ENCODE results near the gene SH3RF1. TPM values are rescaled to one million over a fixed set of nuclear protein-coding genes. Genes with fewer than 3 reads are reported as not detected.

The SH3RF1 gene
- total RNA-seq, 1 experiment from 2014 or later = 59.5 TPM

- no peaks in the 10 kb centered on the region for H3K27me3 ChIP-seq (ENCODE audit: insufficient read depth, low read length)
- ChIA-PET RAD21 (ENCODE audit: low non-redundant PET in 1 of 2, low total read pairs in 2 of 2, uncharacterized antibody in 2 of 2, unreplicated experiment in 2 of 2) (no interaction called here), CTCF (no interaction called here), POLR2A (no interaction called here)
- no peak for TF ChIP-seq ELF1 (IDR thresholded peaks at IDR 0.05; ENCODE audit: borderline replicate concordance, low read depth)
- no peak for TF ChIP-seq YY1 (IDR thresholded peaks at IDR 0.05; ENCODE audit: extremely low read depth, insufficient replicate concordance, low read depth, low read length)
- no peak for TF ChIP-seq CBX3 (IDR thresholded peaks at IDR 0.05; ENCODE audit: low read depth)
- TF ChIP-seq ZNF274 (IDR thresholded peaks at IDR 0.05; ENCODE audit: low read depth, low read length) = no peak
- TF ChIP-seq EZH2phosphoT487 (IDR thresholded peaks at IDR 0.05; ENCODE audit: borderline replicate concordance) = no peak
- no peak for TF ChIP-seq TCF7L2 (IDR thresholded peaks at IDR 0.05; ENCODE audit: borderline replicate concordance, extremely low read depth, insufficient read depth, insufficient read length)
- TF ChIP-seq SRF (IDR thresholded peaks at IDR 0.05; ENCODE audit: low read depth) = no peak
- TF ChIP-seq RAD21 (IDR thresholded peaks at IDR 0.05; ENCODE audit: low read depth) = no peak
- no peak for TF ChIP-seq POLR2A (IDR thresholded peaks at IDR 0.05; ENCODE audit: borderline replicate concordance, extremely low read depth, insufficient read depth, insufficient read length)
- TF ChIP-seq SIN3A (IDR thresholded peaks at IDR 0.05; ENCODE audit: low read depth) = no peak
- no peak for TF ChIP-seq SP1 (IDR thresholded peaks at IDR 0.05; ENCODE audit: low read depth)
- DNase-seq (ENCODE audit: low read depth, low spot score) = no peak
- no peak overlapping the region for H3K27ac ChIP-seq (ENCODE audit: low read depth, low read length)
- no peaks in the 10 kb centered on the region for H3K9me2 ChIP-seq (ENCODE audit: insufficient read depth)
- no peak overlapping the region for H3K9ac ChIP-seq (ENCODE audit: low read length)
- peaks cover 99% of the 10 kb centered on the region for H3K79me2 ChIP-seq (ENCODE audit: insufficient read depth, low read length)
- no TSS peak for BruUV-seq (replicated peaks)
- H3K4me2 ChIP-seq (ENCODE audit: low read length) = peak overlapping the region; percentile 7; the same call in 1 of the 2 replicates
- H3K36me3 ChIP-seq (ENCODE audit: control insufficient read depth in 1 of 2, insufficient read depth in 2 of 2, low read length in 2 of 2) = no peaks in the 10 kb centered on the region
- H4K20me1 ChIP-seq (ENCODE audit: insufficient read depth) = peaks cover 12% of the 10 kb centered on the region; the same call in 1 of the 2 replicates
- no peak overlapping the region for H2AFZ ChIP-seq (ENCODE audit: low read depth, low read length, poor library complexity, severe bottlenecking)
- no peaks in the 10 kb centered on the region for H3K9me3 ChIP-seq (ENCODE audit: control insufficient read depth in 1 of 2, insufficient read depth in 1 of 2, low read depth in 1 of 2, low read length in 2 of 2)
- ATAC-seq = no peak
- intact Hi-C loops (cut with micrococcal nuclease) = no loop called here
- no peak overlapping the region for H3K4me3 ChIP-seq (replicated peaks in 1 of 2; ENCODE audit: low read depth in 1 of 2, low read length in 2 of 2)
- H3K4me1 ChIP-seq (ENCODE audit: control insufficient read depth in 1 of 2, insufficient read depth in 2 of 2, low read length in 2 of 2) = peaks cover 43 to 82% of the 10 kb centered on the region in 2 experiments
These were observed 31.4 kb downstream of the SH3RF1 start for GRCh38 chr4:169239221-169239905.

DNA sequence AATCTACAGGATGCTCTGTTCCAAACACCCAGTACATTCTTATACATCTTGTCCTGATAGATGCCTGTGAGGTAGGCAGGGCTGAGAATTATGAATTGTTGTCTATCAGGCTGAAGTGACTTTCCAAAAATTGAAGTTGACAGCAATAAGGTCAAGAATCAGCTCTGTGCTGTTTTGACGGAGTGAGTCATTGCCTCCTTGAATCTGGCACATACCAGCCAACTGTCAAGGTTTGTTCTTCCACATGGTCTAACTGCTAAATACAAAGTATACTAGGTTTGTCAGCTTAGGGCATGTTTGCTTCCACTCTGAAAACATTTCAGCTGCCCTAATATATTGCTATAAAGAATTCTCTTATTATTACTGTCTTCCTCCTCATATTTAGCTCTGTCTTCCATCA, 32.3 kb downstream of the SH3RF1 start:
- intact Hi-C loops (cut with micrococcal nuclease) = no loop called here
- Histone ChIP-seq H2AFZ (ENCODE audit: low read depth, low read length, poor library complexity, severe bottlenecking) (no peak overlapping the region), H4K20me1 (ENCODE audit: insufficient read depth) (peaks cover 12% of the 10 kb centered on the region; the same call in 1 of the 2 replicates), H3K27me3 (ENCODE audit: insufficient read depth, low read length) (no peaks in the 10 kb centered on the region), H3K36me3 (ENCODE audit: control insufficient read depth in 1 of 2, insufficient read depth in 2 of 2, low read length in 2 of 2) (no peaks in the 10 kb centered on the region), H3K9me2 (ENCODE audit: insufficient read depth) (no peaks in the 10 kb centered on the region), H3K79me2 (ENCODE audit: insufficient read depth, low read length) (peaks cover 99% of the 10 kb centered on the region), H3K4me3 (replicated peaks in 1 of 2; ENCODE audit: low read depth in 1 of 2, low read length in 2 of 2) (no peak overlapping the region), H3K4me1 (ENCODE audit: control insufficient read depth in 1 of 2, insufficient read depth in 2 of 2, low read length in 2 of 2) (peaks cover 36 to 83% of the 10 kb centered on the region in 2 experiments), H3K9me3 (ENCODE audit: control insufficient read depth in 1 of 2, insufficient read depth in 1 of 2, low read depth in 1 of 2, low read length in 2 of 2) (no peaks in the 10 kb centered on the region), H3K4me2 (ENCODE audit: low read length) (peak overlapping the region; percentile 7), H3K27ac (ENCODE audit: low read depth, low read length) (no peak overlapping the region), H3K9ac (ENCODE audit: low read length) (no peak overlapping the region)
- no peak for DNase-seq (ENCODE audit: low read depth, low spot score)
- peak; percentile 26; the same call in 1 of the 2 replicates for ATAC-seq
- ChIA-PET POLR2A (no interaction called here), RAD21 (ENCODE audit: low non-redundant PET in 1 of 2, low total read pairs in 2 of 2, uncharacterized antibody in 2 of 2, unreplicated experiment in 2 of 2) (no interaction called here), CTCF (no interaction called here)
- no TSS peak for BruUV-seq (replicated peaks)
- TF ChIP-seq ZFX (IDR thresholded peaks at IDR 0.05) (no peak), YY1 (IDR thresholded peaks at IDR 0.05; ENCODE audit: extremely low read depth, insufficient replicate concordance, low read depth, low read length) (no peak), SRF (IDR thresholded peaks at IDR 0.05; ENCODE audit: low read depth) (no peak), SIN3A (IDR thresholded peaks at IDR 0.05; ENCODE audit: low read depth) (no peak; the same call in 1 of the 2 replicates), EGR1 (IDR thresholded peaks at IDR 0.05; ENCODE audit: low read depth) (no peak), FOSL1 (IDR thresholded peaks at IDR 0.05; ENCODE audit: low read depth) (0 out of 2 replicates have a peak, but pooled peaks have one; percentile 22), RAD21 (IDR thresholded peaks at IDR 0.05; ENCODE audit: low read depth) (no peak), JUND (IDR thresholded peaks at IDR 0.05) (no peak), POLR2AphosphoS5 (IDR thresholded peaks at IDR 0.05; ENCODE audit: low read depth, low read length) (no peak), EZH2phosphoT487 (IDR thresholded peaks at IDR 0.05; ENCODE audit: borderline replicate concordance) (no peak), CTCF (IDR thresholded peaks at IDR 0.05 in 2 of 3, conservative IDR thresholded peaks at IDR 0.05 in 1 of 3; ENCODE audit: borderline replicate concordance in 1 of 3, insufficient read depth in 1 of 3, low read depth in 2 of 3, low read length in 2 of 3) (no peak), MAX (IDR thresholded peaks at IDR 0.05) (peak; percentile 65)
